HepG2 (cell line): Measurements from ENCODE around the gene KATNB1. TPM values are rescaled to one million over a fixed set of nuclear protein-coding genes. Genes with fewer than 3 reads are reported as not detected.

ENCODE experiments used
- BCL3 ChIP-seq: sonication (generic); formaldehyde crosslinking; IDR thresholded peaks from 2 replicates; pipeline ENCODE4 v1.5.1; 2020; ENCODE audit warnings: mild to moderate bottlenecking, missing genetic modification reagents, moderate library complexity
- CTCF ChIP-seq: sonication (generic); formaldehyde crosslinking; IDR thresholded peaks from 2 replicates; pipeline ENCODE4 v1.5.0; 2020; ENCODE audit warnings: mild to moderate bottlenecking, missing genetic modification reagents, moderate library complexity
- FOXA1 ChIP-seq, 2 experiments: fragments of 450-650 bp in 1 of 2; sonication (generic) in 1 of 2; formaldehyde crosslinking in 1 of 2; IDR thresholded peaks; 2 replicates each; pipeline versions ENCODE4 v1.4.0 to v1.6.1; 2016 to 2020; ENCODE audit warnings: missing genetic modification reagents in 1 of 2
- KDM5B ChIP-seq: sonication (generic); formaldehyde crosslinking; IDR thresholded peaks from 2 replicates; pipeline ENCODE4 v1.4.0; 2020; ENCODE audit warnings: missing genetic modification reagents, mild to moderate bottlenecking, borderline replicate concordance
- NFKB2 ChIP-seq: sonication (generic); formaldehyde crosslinking; IDR thresholded peaks from 2 replicates; pipeline ENCODE4 v1.4.0; 2020; ENCODE audit warnings: missing genetic modification reagents, borderline replicate concordance
- NRL ChIP-seq: sonication (generic); formaldehyde crosslinking; IDR thresholded peaks from 2 replicates; pipeline ENCODE4 v1.5.0; 2020; ENCODE audit warnings: missing genetic modification reagents, mild to moderate bottlenecking, moderate library complexity, borderline replicate concordance
- RAD21 ChIP-seq: fragments of 450-650 bp; formaldehyde crosslinking; IDR thresholded peaks from 2 replicates; pipeline ENCODE4 v1.5.0; 2020; ENCODE audit warnings: mild to moderate bottlenecking
- SMC3 ChIP-seq: IDR thresholded peaks from 2 replicates; pipeline ENCODE4 v1.6.1; 2011; ENCODE audit warnings: low read length, improper control_type of control experiment
- ZBTB33 ChIP-seq: sonication (generic); formaldehyde crosslinking; IDR thresholded peaks from 2 replicates; pipeline ENCODE4 v1.4.0; 2020; ENCODE audit warnings: missing genetic modification reagents
- ZNF687 ChIP-seq: sonication (generic); formaldehyde crosslinking; IDR thresholded peaks from 2 replicates; pipeline ENCODE4 v1.5.1; 2020; ENCODE audit warnings: mild to moderate bottlenecking, missing genetic modification reagents, moderate library complexity
- ZNF776 ChIP-seq: sonication (generic); formaldehyde crosslinking; IDR thresholded peaks from 2 replicates; pipeline ENCODE4 v1.4.0; 2020; ENCODE audit warnings: mild to moderate bottlenecking, missing genetic modification reagents
- polyA plus RNA-seq, 8 experiments: library from polyadenylated mRNA; depleted of rRNA in 3 of 8; stranded (reverse) in 7 of 8; unstranded in 1 of 8; fragments of >200 nt; fragmentation: Illumina TruSeq in 4 of 8; extraction: Trizol in 4 of 8; gene quantifications; 2 replicates each; pipeline versions ENCODE4 v1.2.1 to v1.2.3, GENCODE V29; 2011 to 2016; ENCODE audit warnings: low read depth in 4 of 8, missing spikeins in 1 of 8, mixed read lengths in 1 of 8; ENCODE audit not compliant: insufficient read depth in 1 of 8
- total RNA-seq, 5 experiments: library from RNA; depleted of rRNA; stranded (reverse); fragments of >200 nt; fragmentation: Illumina TruSeq; extraction: Trizol; gene quantifications; 2 replicates each; pipeline ENCODE4 v1.2.3, GENCODE V29; 2016; ENCODE audit warnings: low read depth in 1 of 5

Gene KATNB1
- total and polyA plus RNA-seq, 2 of the 13 experiments (the other 11 are each of a cell fraction or from before 2014, with no cell fraction given), result 31.5 to 43.5 TPM

- TF ChIP-seq CTCF (CRISPR knock-in tag), result peak; percentile 63
- TF ChIP-seq NRL, result 0 out of 2 replicates have a peak, but pooled peaks have one; percentile 14
- TF ChIP-seq ZNF687 (CRISPR knock-in tag), result peak; percentile 56
- peak; percentile 87 for TF ChIP-seq RAD21
- TF ChIP-seq ZBTB33 (CRISPR knock-in tag), result peak; percentile 83
- no peak for TF ChIP-seq ZNF776 (CRISPR knock-in tag)
- peak; percentile 41; the same call in 1 of the 2 replicates for TF ChIP-seq KDM5B
- TF ChIP-seq BCL3 (CRISPR knock-in tag), result 0 out of 2 replicates have a peak, but pooled peaks have one; percentile 36
- peak; percentile 8; the same call in 1 of the 2 replicates for TF ChIP-seq NFKB2 (CRISPR knock-in tag)
- TF ChIP-seq FOXA1 (IDR thresholded peaks at IDR 0.05), result no peak
- TF ChIP-seq FOXA1 (CRISPR knock-in tag; IDR thresholded peaks at IDR 0.05), result 0 out of 2 replicates have a peak, but pooled peaks have one; percentile 11
- peak; percentile 66 for TF ChIP-seq SMC3
Observed at GRCh38 chr16:57775661-57776469, 40.3 kb downstream of the KATNB1 start (continued).
